ENCODE measurements around the gene ZNF292. TPM values are rescaled to one million over a fixed set of nuclear protein-coding genes. Genes with fewer than 3 reads are reported as not detected.

ZNF292 gene
- total and polyA plus RNA-seq, 10 of the 15 experiments (the other 5 are each of a cell fraction or from before 2014, with no cell fraction given) = 11.1 to 57.6 (median 30.6) TPM

DNA sequence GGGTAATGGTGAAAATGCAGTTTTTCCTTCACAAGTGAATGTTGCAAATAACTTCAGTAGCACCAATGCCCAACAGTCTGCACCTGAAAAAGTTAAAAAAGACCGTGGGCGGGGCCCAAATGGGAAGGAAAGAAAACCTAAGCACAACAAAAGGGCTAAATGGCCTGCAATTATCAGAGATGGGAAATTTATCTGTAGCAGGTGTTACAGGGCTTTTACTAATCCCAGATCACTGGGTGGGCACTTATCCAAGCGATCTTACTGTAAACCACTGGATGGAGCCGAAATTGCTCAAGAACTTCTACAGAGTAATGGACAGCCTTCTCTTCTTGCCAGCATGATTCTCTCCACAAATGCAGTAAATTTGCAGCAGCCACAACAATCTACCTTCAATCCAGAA, 102.2 kb downstream of the ZNF292 start:
- Histone ChIP-seq H3K4me3 (no peak overlapping the region), H3K36me3 (ENCODE audit: control insufficient read depth in 2 of 2, insufficient read depth in 2 of 2, low read length in 1 of 2) (peaks cover 3 to 31% of the 10 kb centered on the region in 2 experiments), H3K79me2 (ENCODE audit: control insufficient read depth, insufficient read depth, low read length) (no peaks in the 10 kb centered on the region; the same call in 1 of the 2 replicates), H2AFZ (ENCODE audit: control insufficient read depth, low read depth, low read length) (no peak overlapping the region), H4K20me1 (ENCODE audit: control insufficient read depth, insufficient read depth) (no peaks in the 10 kb centered on the region), H3K4me2 (ENCODE audit: control insufficient read depth, insufficient read depth) (no peak overlapping the region), H3K4me1 (ENCODE audit: control insufficient read depth, insufficient read depth, low read length) (no peaks in the 10 kb centered on the region; the same call in 1 of the 2 replicates), H3K9ac (ENCODE audit: control insufficient read depth, insufficient read depth, low read length) (no peak overlapping the region), H3K9me3 (replicated peaks; ENCODE audit: control insufficient read depth, insufficient read depth, low read length) (no peaks in the 10 kb centered on the region; the same call in 1 of the 3 replicates), H3K27me3 (replicated peaks in 1 of 2; ENCODE audit: control insufficient read depth in 2 of 2, insufficient read depth in 2 of 2, low read length in 1 of 2) (no peaks in the 10 kb centered on the region), H3K27ac (ENCODE audit: control insufficient read depth, insufficient read depth) (no peak overlapping the region)
- TF ChIP-seq, protein P1, sequence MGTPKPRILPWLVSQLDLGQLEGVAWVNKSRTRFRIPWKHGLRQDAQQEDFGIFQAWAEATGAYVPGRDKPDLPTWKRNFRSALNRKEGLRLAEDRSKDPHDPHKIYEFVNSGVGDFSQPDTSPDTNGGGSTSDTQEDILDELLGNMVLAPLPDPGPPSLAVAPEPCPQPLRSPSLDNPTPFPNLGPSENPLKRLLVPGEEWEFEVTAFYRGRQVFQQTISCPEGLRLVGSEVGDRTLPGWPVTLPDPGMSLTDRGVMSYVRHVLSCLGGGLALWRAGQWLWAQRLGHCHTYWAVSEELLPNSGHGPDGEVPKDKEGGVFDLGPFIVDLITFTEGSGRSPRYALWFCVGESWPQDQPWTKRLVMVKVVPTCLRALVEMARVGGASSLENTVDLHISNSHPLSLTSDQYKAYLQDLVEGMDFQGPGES (IDR thresholded peaks at IDR 0.05) = no peak
- no peak for TF ChIP-seq IKZF1 (conservative IDR thresholded peaks at IDR 0.05)
- TF ChIP-seq, protein P2, sequence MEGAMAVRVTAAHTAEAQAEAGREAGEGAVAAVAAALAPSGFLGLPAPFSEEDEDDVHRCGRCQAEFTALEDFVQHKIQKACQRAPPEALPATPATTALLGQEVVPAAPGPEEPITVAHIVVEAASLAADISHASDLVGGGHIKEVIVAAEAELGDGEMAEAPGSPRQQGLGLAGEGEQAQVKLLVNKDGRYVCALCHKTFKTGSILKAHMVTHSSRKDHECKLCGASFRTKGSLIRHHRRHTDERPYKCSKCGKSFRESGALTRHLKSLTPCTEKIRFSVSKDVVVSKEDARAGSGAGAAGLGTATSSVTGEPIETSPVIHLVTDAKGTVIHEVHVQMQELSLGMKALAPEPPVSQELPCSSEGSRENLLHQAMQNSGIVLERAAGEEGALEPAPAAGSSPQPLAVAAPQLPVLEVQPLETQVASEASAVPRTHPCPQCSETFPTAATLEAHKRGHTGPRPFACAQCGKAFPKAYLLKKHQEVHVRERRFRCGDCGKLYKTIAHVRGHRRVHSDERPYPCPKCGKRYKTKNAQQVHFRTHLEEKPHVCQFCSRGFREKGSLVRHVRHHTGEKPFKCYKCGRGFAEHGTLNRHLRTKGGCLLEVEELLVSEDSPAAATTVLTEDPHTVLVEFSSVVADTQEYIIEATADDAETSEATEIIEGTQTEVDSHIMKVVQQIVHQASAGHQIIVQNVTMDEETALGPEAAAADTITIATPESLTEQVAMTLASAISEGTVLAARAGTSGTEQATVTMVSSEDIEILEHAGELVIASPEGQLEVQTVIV (IDR thresholded peaks at IDR 0.05; ENCODE audit: borderline replicate concordance, partially characterized antibody) = no peak
- TF ChIP-seq, protein P3, sequence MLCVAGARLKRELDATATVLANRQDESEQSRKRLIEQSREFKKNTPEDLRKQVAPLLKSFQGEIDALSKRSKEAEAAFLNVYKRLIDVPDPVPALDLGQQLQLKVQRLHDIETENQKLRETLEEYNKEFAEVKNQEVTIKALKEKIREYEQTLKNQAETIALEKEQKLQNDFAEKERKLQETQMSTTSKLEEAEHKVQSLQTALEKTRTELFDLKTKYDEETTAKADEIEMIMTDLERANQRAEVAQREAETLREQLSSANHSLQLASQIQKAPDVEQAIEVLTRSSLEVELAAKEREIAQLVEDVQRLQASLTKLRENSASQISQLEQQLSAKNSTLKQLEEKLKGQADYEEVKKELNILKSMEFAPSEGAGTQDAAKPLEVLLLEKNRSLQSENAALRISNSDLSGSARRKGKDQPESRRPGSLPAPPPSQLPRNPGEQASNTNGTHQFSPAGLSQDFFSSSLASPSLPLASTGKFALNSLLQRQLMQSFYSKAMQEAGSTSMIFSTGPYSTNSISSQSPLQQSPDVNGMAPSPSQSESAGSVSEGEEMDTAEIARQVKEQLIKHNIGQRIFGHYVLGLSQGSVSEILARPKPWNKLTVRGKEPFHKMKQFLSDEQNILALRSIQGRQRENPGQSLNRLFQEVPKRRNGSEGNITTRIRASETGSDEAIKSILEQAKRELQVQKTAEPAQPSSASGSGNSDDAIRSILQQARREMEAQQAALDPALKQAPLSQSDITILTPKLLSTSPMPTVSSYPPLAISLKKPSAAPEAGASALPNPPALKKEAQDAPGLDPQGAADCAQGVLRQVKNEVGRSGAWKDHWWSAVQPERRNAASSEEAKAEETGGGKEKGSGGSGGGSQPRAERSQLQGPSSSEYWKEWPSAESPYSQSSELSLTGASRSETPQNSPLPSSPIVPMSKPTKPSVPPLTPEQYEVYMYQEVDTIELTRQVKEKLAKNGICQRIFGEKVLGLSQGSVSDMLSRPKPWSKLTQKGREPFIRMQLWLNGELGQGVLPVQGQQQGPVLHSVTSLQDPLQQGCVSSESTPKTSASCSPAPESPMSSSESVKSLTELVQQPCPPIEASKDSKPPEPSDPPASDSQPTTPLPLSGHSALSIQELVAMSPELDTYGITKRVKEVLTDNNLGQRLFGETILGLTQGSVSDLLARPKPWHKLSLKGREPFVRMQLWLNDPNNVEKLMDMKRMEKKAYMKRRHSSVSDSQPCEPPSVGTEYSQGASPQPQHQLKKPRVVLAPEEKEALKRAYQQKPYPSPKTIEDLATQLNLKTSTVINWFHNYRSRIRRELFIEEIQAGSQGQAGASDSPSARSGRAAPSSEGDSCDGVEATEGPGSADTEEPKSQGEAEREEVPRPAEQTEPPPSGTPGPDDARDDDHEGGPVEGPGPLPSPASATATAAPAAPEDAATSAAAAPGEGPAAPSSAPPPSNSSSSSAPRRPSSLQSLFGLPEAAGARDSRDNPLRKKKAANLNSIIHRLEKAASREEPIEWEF (IDR thresholded peaks at IDR 0.05; ENCODE audit: insufficient replicate concordance, low read depth, low read length) = no peak
- TF ChIP-seq NR2F1 (conservative IDR thresholded peaks at IDR 0.05) = no peak
- TF ChIP-seq YY1 (IDR thresholded peaks at IDR 0.05; ENCODE audit: low read depth, low read length) = no peak
- no peak for TF ChIP-seq NR2C2 (IDR thresholded peaks at IDR 0.05; ENCODE audit: borderline replicate concordance, control insufficient read depth, insufficient read length, low read depth)
- TF ChIP-seq TCF12 (IDR thresholded peaks at IDR 0.05; ENCODE audit: low read depth, low read length) = no peak
- no peak for TF ChIP-seq NFYB (IDR thresholded peaks at IDR 0.05; ENCODE audit: insufficient read depth, low read depth, low read length)
- no peak for TF ChIP-seq DPF2 (IDR thresholded peaks at IDR 0.05)
- CTCF ChIA-PET = interaction anchor here (0.6 to 1.6 kb wide), 2 partner anchors 43 to 132 kb away, joined by 3 to 4 read pairs; no protein-coding TSS in a partner anchor
- DNase-seq (ENCODE audit: low read depth, low spot score) = no peak
- 94% methylated on average over 4 of the region's 4 CpGs for WGBS (ENCODE audit: insufficient coverage, insufficient replicate concordance, low lambda C conversion rate, missing lambda C conversion rate)
- intact Hi-C loops (cut with micrococcal nuclease; ENCODE audit: unreplicated experiment) = no loop called here
- no peak for FAIRE-seq
- in situ Hi-C loops (cut with MboI) = no loop called here
- RAD21 ChIA-PET (ENCODE audit: unreplicated experiment) = no interaction called here
- no TSS peak for BruUV-seq (replicated peaks)
- SMC1A ChIA-PET (ENCODE audit: uncharacterized antibody, unreplicated experiment) = no interaction called here
- POLR2A ChIA-PET = no interaction called here
- no peak for ATAC-seq
